MM.1S (cell line): ENCODE results near the gene AHCYL2.

Experiments used
- CTCF ChIP-seq: fragments of 300-600 bp; sonication (generic); IDR thresholded peaks from 2 replicates; pipeline ENCODE4 v1.5.1; 2016; ENCODE audit warnings: antibody characterized with exemption, low read length, mixed read lengths
- EZH2 ChIP-seq: fragments of 300-600 bp; sonication (generic); optimal IDR thresholded peaks from 2 replicates; pipeline ENCODE3; 2017; ENCODE audit warnings: low read depth, mild to moderate bottlenecking, antibody characterized with exemption, low read length, mixed read lengths
- EZH2phosphoT487 ChIP-seq: fragments of 300-600 bp; sonication (generic); IDR thresholded peaks from 2 replicates; pipeline ENCODE4 v1.6.1; 2018; ENCODE audit warnings: antibody characterized with exemption, low read length

- TF ChIP-seq CTCF = no peak
- no peak for TF ChIP-seq EZH2
- TF ChIP-seq EZH2phosphoT487 = no peak
Observed at GRCh38 chr7:129225206-129225930, 538 bp downstream of the AHCYL2 start.
